Psoas muscle (tissue), 8 donors: Measurements from ENCODE around the gene NSD2. TPM values are rescaled to one million over a fixed set of nuclear protein-coding genes. Genes with fewer than 3 reads are reported as not detected.
"Not testable (repeated sequence)": the region's sequence is repeated elsewhere in the genome, so short reads cannot be mapped to it uniquely, and the experiment has no call there.

Source experiments
- ATAC-seq, 4 donors: fragments of 200-7000 bp; cut with Tn5 transposase; one replicate each; pipeline ENCODE4 v1.9.1; 2020; ENCODE audit warnings: moderate library complexity in 3 of 4, mild to moderate bottlenecking in 2 of 4
- DNase-seq, 2 donors: peaks; one replicate each; pipeline ENCODE4 v3.0.0-alpha.2; 2020
- H3K27ac ChIP-seq: fragments of 200-600 bp; one replicate; pipeline ENCODE4 v1.8.0; 2022
- H3K27me3 ChIP-seq, 3 donors: fragments of 200-600 bp in 1 of 3; one replicate each; pipeline versions ENCODE4 v1.6.1 to v1.8.0; 2013 to 2022; ENCODE audit warnings: low read length in 2 of 3, mild to moderate bottlenecking in 2 of 3, moderate library complexity in 1 of 3; ENCODE audit not compliant: insufficient read depth in 3 of 3
- H3K36me3 ChIP-seq, 2 donors: fragments of 200-600 bp in 1 of 2; one replicate each; pipeline versions ENCODE4 v1.6.1 to v1.8.0; 2013 to 2022; ENCODE audit warnings: low read depth in 1 of 2, mild to moderate bottlenecking in 1 of 2, moderate library complexity in 1 of 2; ENCODE audit not compliant: insufficient read depth in 1 of 2
- H3K4me1 ChIP-seq: fragments of 200-600 bp; one replicate; pipeline ENCODE4 v1.8.0; 2022
- H3K4me3 ChIP-seq: fragments of 200-600 bp; one replicate; pipeline ENCODE4 v1.8.0; 2022; ENCODE audit warnings: mild to moderate bottlenecking
- H3K9me3 ChIP-seq: fragments of 200-600 bp; one replicate; pipeline ENCODE4 v1.8.0; 2022
- WGBS, 3 donors: extraction: QIAGEN DNeasy Blood & Tissue Kit; methylation state at CpG; one replicate each; pipeline versions ENCODE4 v1.1.6 to v1.1.7; 2013; 5-methylcytosine and 5-hydroxymethylcytosine counted together
- intact Hi-C, 2 donors: fragments of 100-400 bp; cut with DNase I; formaldehyde crosslinking; loops; one replicate each; pipeline versions ENCODE4 v1.11.0 to v1.14.2; 2022
- polyA plus RNA-seq, 3 donors: library from polyadenylated mRNA; stranded (reverse); fragments of 200-250 nt; gene quantifications; one replicate each; pipeline ENCODE4 v1.2.3, GENCODE V29; 2013
- total RNA-seq, 4 donors: library from RNA; stranded (reverse); fragmentation: NEBNext Ultra II Directional in 2 of 4; extraction: Animal tissue kit (Norgen Biotek cat#: 25700) in 2 of 4; gene quantifications; one replicate each; pipeline versions ENCODE4 v1.2.1 to v1.2.4, GENCODE V29; 2021 to 2023
- TF ChIP-seq, protein P1 (sequence below): fragments of 200-600 bp; IDR thresholded peaks from one replicate; pipeline ENCODE4 v1.8.0; 2022; ENCODE audit warnings: antibody characterized with exemption
- donor health status: healthy with polysubstance abuse.
- donor health status: DM: no; HTN: no; CAD: no; lungs with moderate emphysema.
- donor health status: Bipolar disorder and iron deficiency.
- donor health status: healthy.
- donor health status: DM: yes; HTN: yes; CAD: no.
- donor health status: DM: no; HTN: no; CAD: no.
- donor health status: DM: no; HTN: no; CAD: no.
- donor health status: DM: yes; HTN: yes; CAD: no.

Gene NSD2
- total and polyA plus RNA-seq, 7 donors, result 5.6 to 36.0 (median 21.2) TPM

DNA sequence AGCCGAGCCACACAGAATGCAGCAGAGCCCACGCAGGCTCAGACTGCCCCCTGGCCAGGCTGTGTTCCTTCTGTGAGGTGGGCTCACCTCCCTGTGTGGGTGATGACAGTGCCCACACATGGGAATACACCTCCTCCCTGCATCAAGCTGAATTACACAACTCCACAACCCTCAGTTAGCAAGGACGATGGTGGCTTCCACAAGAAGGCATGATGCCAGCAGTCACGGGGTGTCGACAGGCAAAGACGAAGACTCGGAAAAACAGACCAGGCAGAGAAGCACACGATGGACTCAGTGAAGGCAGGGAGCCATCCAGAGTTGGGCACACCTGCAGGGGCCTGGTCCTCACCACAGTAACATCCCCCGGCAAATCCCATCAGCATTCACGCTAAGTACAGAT is 27.3 kb upstream of the NSD2 start:
- Histone ChIP-seq H3K4me3 (no peak overlapping the region), H3K27me3 (no peaks in the 10 kb centered on the region), H3K9me3 (no peaks in the 10 kb centered on the region), H3K27ac (no peak overlapping the region), H3K36me3 (peaks cover 5 to 82% of the 10 kb centered on the region in 2 donors), H3K4me1 (peaks cover 7% of the 10 kb centered on the region)
- WGBS, 3 donors, result 42 to 67% (median 45%) methylated on average over 10 of the region's 10 CpGs
- DNase-seq, result peak in 1 of 2 donors; percentile 64
- ATAC-seq, result peak; percentile 30 to 87 (median 78)
- TF ChIP-seq, protein P1, sequence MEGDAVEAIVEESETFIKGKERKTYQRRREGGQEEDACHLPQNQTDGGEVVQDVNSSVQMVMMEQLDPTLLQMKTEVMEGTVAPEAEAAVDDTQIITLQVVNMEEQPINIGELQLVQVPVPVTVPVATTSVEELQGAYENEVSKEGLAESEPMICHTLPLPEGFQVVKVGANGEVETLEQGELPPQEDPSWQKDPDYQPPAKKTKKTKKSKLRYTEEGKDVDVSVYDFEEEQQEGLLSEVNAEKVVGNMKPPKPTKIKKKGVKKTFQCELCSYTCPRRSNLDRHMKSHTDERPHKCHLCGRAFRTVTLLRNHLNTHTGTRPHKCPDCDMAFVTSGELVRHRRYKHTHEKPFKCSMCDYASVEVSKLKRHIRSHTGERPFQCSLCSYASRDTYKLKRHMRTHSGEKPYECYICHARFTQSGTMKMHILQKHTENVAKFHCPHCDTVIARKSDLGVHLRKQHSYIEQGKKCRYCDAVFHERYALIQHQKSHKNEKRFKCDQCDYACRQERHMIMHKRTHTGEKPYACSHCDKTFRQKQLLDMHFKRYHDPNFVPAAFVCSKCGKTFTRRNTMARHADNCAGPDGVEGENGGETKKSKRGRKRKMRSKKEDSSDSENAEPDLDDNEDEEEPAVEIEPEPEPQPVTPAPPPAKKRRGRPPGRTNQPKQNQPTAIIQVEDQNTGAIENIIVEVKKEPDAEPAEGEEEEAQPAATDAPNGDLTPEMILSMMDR, result no peak
- intact Hi-C loops, result no loop called here

DNA sequence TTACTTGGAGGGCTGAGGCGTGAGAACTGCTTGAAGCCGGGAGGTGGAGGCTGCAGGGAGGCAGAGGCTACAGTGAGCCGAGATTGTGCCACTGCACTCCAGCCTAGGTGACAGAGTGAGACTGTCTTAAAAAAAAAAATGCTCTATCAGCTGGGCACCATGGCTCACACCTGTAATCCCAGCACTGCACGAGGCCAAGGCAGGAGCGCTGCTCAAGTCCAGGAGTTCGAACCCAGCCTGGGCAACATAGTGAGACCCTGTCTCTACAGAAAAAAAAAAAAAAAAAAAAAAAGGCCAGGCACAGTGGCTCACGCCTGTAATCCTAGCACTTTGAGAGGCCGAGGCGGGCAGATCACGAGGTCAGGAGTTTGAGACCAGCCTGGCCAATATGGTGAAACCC is 26.6 kb upstream of the NSD2 start:
- ATAC-seq, H3K4me3 ChIP-seq, H3K27ac ChIP-seq, DNase-seq, H3K27me3 ChIP-seq, H3K4me1 ChIP-seq, intact Hi-C loops, H3K9me3 ChIP-seq: not testable (repeated sequence)
- H3K36me3 ChIP-seq, result peaks cover under 1 to 77% of the 10 kb centered on the region in 2 donors
- WGBS, 3 donors, result 96% methylated on average over 8 to 10 of the region's 10 CpGs

DNA sequence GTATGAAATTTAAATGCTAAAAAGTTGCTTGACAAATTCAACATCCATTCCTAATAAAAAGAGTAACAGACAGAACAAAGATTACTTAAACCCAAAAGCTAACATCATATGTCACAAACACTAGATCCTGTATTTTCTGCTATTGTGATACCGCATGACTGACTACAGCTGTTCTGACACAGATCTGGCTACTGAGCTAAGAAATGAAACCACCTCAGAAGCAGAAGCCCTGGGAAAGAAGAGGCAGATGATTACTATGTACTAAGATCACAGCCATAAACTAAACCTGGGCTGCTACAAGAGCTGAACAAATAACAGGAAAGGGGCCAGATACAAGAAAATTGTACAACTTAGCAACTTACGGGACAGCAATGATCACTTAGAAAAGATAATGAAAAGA is 24.6 kb upstream of the NSD2 start:
- Histone ChIP-seq H3K9me3 (no peaks in the 10 kb centered on the region), H3K4me1 (peaks cover 14% of the 10 kb centered on the region), H3K36me3 (peaks cover 0 to 58% of the 10 kb centered on the region in 2 donors), H3K4me3 (no peak overlapping the region), H3K27me3 (no peaks in the 10 kb centered on the region), H3K27ac (no peak overlapping the region)
- TF ChIP-seq, protein P1, result no peak
- DNase-seq (no peak), ATAC-seq (no peak)
- intact Hi-C loops, result no loop called here
- 92 to 93% (median 93%) methylated on average over 2 of the region's 2 CpGs for WGBS, 3 donors

DNA sequence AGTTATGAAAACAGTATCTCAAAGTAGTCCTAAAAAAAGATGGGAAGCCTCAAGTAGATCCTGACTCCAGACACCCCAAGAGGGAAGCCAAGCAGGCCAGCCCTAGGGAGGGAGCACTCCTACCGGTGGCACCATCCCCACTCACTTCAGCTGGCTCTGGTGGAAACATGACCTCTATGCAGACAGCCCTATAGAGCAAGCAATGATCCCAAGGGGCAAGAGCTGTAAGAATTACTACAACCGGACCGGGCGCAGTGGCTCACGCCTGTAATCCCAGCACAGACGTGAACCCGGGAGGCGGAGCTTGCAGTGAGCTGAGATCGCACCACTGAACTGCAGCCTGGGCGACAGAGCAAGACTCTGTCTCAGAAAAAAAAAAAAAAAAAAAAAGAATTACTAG is 20.9 kb upstream of the NSD2 start:
- 66 to 82% (median 75%) methylated on average over 10 of the region's 10 CpGs for WGBS, 3 donors
- no peaks in the 10 kb centered on the region for H3K9me3 ChIP-seq
- intact Hi-C loops, result no loop called here
- ATAC-seq (peak in 1 of 4 donors; percentile 22), DNase-seq (no peak)
- peaks cover 33% of the 10 kb centered on the region for H3K4me1 ChIP-seq
- H3K27me3 ChIP-seq, result no peaks in the 10 kb centered on the region
- TF ChIP-seq, protein P1, result no peak
- peaks cover 0 to 44% of the 10 kb centered on the region in 2 donors for H3K36me3 ChIP-seq
- no peak overlapping the region for H3K4me3 ChIP-seq
- no peak overlapping the region for H3K27ac ChIP-seq

DNA sequence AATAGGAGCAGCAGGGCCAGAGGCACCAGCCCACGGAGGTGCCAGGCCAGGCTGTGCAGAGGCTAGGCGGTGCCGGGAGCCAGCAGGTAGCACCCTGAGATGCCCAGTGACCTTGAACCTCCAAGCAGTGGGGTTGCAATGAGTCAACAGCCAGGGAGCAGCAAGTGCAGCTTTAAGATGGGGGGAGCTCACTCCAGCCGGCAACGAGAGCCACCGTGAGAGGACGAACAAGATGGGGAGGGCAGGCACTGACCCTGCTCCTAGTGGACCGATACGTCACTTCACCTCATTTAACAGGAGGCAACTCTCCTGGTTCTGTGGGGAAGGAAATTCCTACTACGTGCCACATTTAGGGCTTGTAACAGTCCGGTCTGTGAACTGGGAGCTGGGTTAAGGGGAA is 20.0 kb upstream of the NSD2 start:
- Histone ChIP-seq H3K4me1 (peaks cover 34% of the 10 kb centered on the region), H3K36me3 (peaks cover 0 to 36% of the 10 kb centered on the region in 2 donors), H3K4me3 (no peak overlapping the region), H3K27ac (no peak overlapping the region), H3K9me3 (no peaks in the 10 kb centered on the region), H3K27me3 (no peaks in the 10 kb centered on the region)
- WGBS, 3 donors, result 43 to 59% (median 53%) methylated on average over 11 of the region's 11 CpGs
- no peak for ATAC-seq
- TF ChIP-seq, protein P1, result no peak
- no peak for DNase-seq
- intact Hi-C loops, result no loop called here
